HepG2 (cell line): ENCODE data around the gene TENT4B. TPM values are rescaled to one million over a fixed set of nuclear protein-coding genes. Genes with fewer than 3 reads are reported as not detected.
A peak's percentile ranks its signal among the peaks of the same experiment; 100 is the strongest.

Source experiments
- ATAC-seq: fragments of 200-7000 bp; cut with Tn5 transposase; 3 replicates; pipeline ENCODE4 v1.9.1; 2020; ENCODE audit warnings: mild to moderate bottlenecking, moderate library complexity
- BruUV-seq: library from RNA; stranded (reverse); fragments of 400-500 nt; replicated peaks from 2 replicates; lab custom pipeline; 2021; lab: Mats Ljungman, UMichigan
- CTCF ChIA-PET: fragments of 300-600 bp; formaldehyde crosslinking; extraction: SDS; loops from one replicate; lab custom pipeline; 2021; ENCODE audit warnings: low total read pairs, inconsistent platforms, low intra/inter-chr PET ratio; lab: Yijun Ruan, JAX
- POLR2A ChIA-PET: fragments of 350-600 bp; sonication (Branson Sonifier 250); formaldehyde crosslinking; loops from one replicate; lab custom pipeline; 2020; ENCODE audit warnings: antibody characterized with exemption, inconsistent platforms; lab: Yijun Ruan, JAX
- DNase-seq: peaks from one replicate; pipeline ENCODE4 v3.0.0-alpha.2; 2015; ENCODE audit warnings: low spot score
- FAIRE-seq: peaks from 3 replicates; lab custom pipeline; 2011; peaks lifted over from hg19 to GRCh38; lab: Jason Lieb, UNC
- H2AFZ ChIP-seq: one replicate; pipeline ENCODE4 v1.6.1; 2011; ENCODE audit warnings: low read length, inconsistent platforms
- H3K27ac ChIP-seq: fragments of 300-600 bp; 3 replicates; pipeline ENCODE4 v1.8.0; 2011; ENCODE audit warnings: mixed run types, mild to moderate bottlenecking, mixed read lengths, low read length, inconsistent platforms; ENCODE audit not compliant: insufficient read depth; ENCODE audit errors: extremely low read length
- H3K27me3 ChIP-seq, 2 experiments: fragments of 200-600 bp in 1 of 2; 2 replicates in 1 of 2; 3 replicates in 1 of 2; pipeline versions ENCODE4 v1.6.0 to v1.8.0; 2011; ENCODE audit warnings: low read length in 2 of 2, mild to moderate bottlenecking in 2 of 2, moderate library complexity in 2 of 2, inconsistent platforms in 1 of 2; ENCODE audit not compliant: insufficient read depth in 2 of 2, control insufficient read depth in 1 of 2
- H3K36me3 ChIP-seq, 2 experiments: fragments of 200-600 bp in 1 of 2; replicated peaks in 1 of 2; 2 replicates in 1 of 2; 3 replicates in 1 of 2; pipeline versions ENCODE4 v1.5.1 to v1.8.0; 2011; ENCODE audit warnings: low read length in 2 of 2, inconsistent platforms in 1 of 2; ENCODE audit not compliant: insufficient read depth in 2 of 2, control insufficient read depth in 1 of 2
- H3K4me1 ChIP-seq: 2 replicates; pipeline ENCODE4 v1.5.1; 2012; ENCODE audit warnings: low read length, inconsistent platforms; ENCODE audit not compliant: insufficient read depth
- H3K4me2 ChIP-seq: 2 replicates; pipeline ENCODE4 v1.6.0; 2011; ENCODE audit warnings: low read depth, low read length, inconsistent platforms
- H3K4me3 ChIP-seq, 3 experiments: fragments of 200-600 bp in 1 of 3; sonication (generic), shearing (Covaris generic) in 1 of 3; replicated peaks in 1 of 3; 2 replicates each; pipeline ENCODE4 v1.5.1; 2011 to 2016; ENCODE audit warnings: low read length in 3 of 3, inconsistent platforms in 2 of 3, low read depth in 2 of 3, mild to moderate bottlenecking in 2 of 3, control low read depth in 1 of 3, mixed read lengths in 1 of 3; ENCODE audit not compliant: insufficient read depth in 1 of 3
- H3K79me2 ChIP-seq: one replicate; pipeline ENCODE4 v1.6.1; 2011; ENCODE audit warnings: low read length, inconsistent platforms; ENCODE audit not compliant: insufficient read depth
- H3K9ac ChIP-seq: 2 replicates; pipeline ENCODE4 v1.6.0; 2011; ENCODE audit warnings: mild to moderate bottlenecking, low read depth, low read length, inconsistent platforms; ENCODE audit not compliant: insufficient read depth
- H3K9me3 ChIP-seq: 2 replicates; pipeline ENCODE4 v1.5.1; 2012; ENCODE audit warnings: mild to moderate bottlenecking, low read length
- H4K20me1 ChIP-seq: 2 replicates; pipeline ENCODE4 v1.6.0; 2011; ENCODE audit warnings: inconsistent platforms, mild to moderate bottlenecking, low read length, moderate library complexity; ENCODE audit not compliant: insufficient read depth
- AFF4 ChIP-seq: sonication (generic); formaldehyde crosslinking; IDR thresholded peaks from 2 replicates; pipeline ENCODE4 v1.4.0; 2020; ENCODE audit warnings: missing genetic modification reagents
- TBL1XR1 ChIP-seq: fragments of 150-350 bp; IDR thresholded peaks from 2 replicates; pipeline ENCODE4 v1.6.1; 2014; ENCODE audit warnings: borderline replicate concordance, low read length; ENCODE audit not compliant: partially characterized antibody
- ZBTB21 ChIP-seq: sonication (generic); formaldehyde crosslinking; IDR thresholded peaks from 2 replicates; pipeline ENCODE4 v1.4.0; 2020; ENCODE audit warnings: missing genetic modification reagents
- ZNF513 ChIP-seq: sonication (generic); formaldehyde crosslinking; conservative IDR thresholded peaks from 2 replicates; pipeline ENCODE4 v1.5.0; 2020; ENCODE audit warnings: missing genetic modification reagents
- WGBS: methylation state at CpG from one replicate; pipeline ENCODE4 v1.1.6; 2017; ENCODE audit warnings: low lambda C conversion rate; 5-methylcytosine and 5-hydroxymethylcytosine counted together
- in situ Hi-C: cut with HindIII; loops from 2 replicates; pipeline ENCODE4 v1.10.0; 2017; ENCODE audit warnings: low pct_unique_long_range_greater_than_20kb; ENCODE audit not compliant: extremely low pct_ligation_motif_present
- intact Hi-C: fragments of 100-400 bp; cut with micrococcal nuclease; formaldehyde crosslinking; loops from one replicate; pipeline ENCODE4 v1.10.0; 2022; ENCODE audit not compliant: unreplicated experiment
- polyA plus RNA-seq, 8 experiments: library from polyadenylated mRNA; depleted of rRNA in 3 of 8; stranded (reverse) in 7 of 8; unstranded in 1 of 8; fragments of >200 nt; fragmentation: Illumina TruSeq in 4 of 8; extraction: Trizol in 4 of 8; gene quantifications; 2 replicates each; pipeline versions ENCODE4 v1.2.1 to v1.2.3, GENCODE V29; 2011 to 2016; ENCODE audit warnings: low read depth in 4 of 8, missing spikeins in 1 of 8, mixed read lengths in 1 of 8; ENCODE audit not compliant: insufficient read depth in 1 of 8
- total RNA-seq, 5 experiments: library from RNA; depleted of rRNA; stranded (reverse); fragments of >200 nt; fragmentation: Illumina TruSeq; extraction: Trizol; gene quantifications; 2 replicates each; pipeline ENCODE4 v1.2.3, GENCODE V29; 2016; ENCODE audit warnings: low read depth in 1 of 5

The TENT4B gene
- total and polyA plus RNA-seq, 2 of the 13 experiments (the other 11 are each of a cell fraction or from before 2014, with no cell fraction given) = 15.0 to 32.8 TPM

GRCh38 chr16:50244140-50244503 is 91.0 kb downstream of the TENT4B start:
- H3K9me3 ChIP-seq = no peaks in the 10 kb centered on the region
- in situ Hi-C loops = loop anchor here (10.0 kb wide), 1 partner anchor 121 kb away; the partner anchor contains the start of gene BRD7
- peaks cover 25% of the 10 kb centered on the region for H3K4me1 ChIP-seq
- ChIA-PET CTCF (no interaction called here), POLR2A (no interaction called here)
- peak overlapping the region; percentile 38; the same call in 1 of the 2 replicates for H3K4me2 ChIP-seq
- WGBS = 64% methylated on average over 9 of the region's 9 CpGs
- FAIRE-seq (no peak), DNase-seq (no peak), ATAC-seq (no peak)
- H3K27me3 ChIP-seq = peaks cover 0 to 29% of the 10 kb centered on the region in 2 experiments; a peak in 4 of 5 replicates
- H3K9ac ChIP-seq = no peak overlapping the region
- no peaks in the 10 kb centered on the region for H4K20me1 ChIP-seq
- BruUV-seq = no TSS peak
- intact Hi-C loops = loop anchor here (10.0 kb wide), 1 partner anchor 421 kb away; no protein-coding TSS in a partner anchor
- H3K36me3 ChIP-seq = no peaks in the 10 kb centered on the region
- no peak overlapping the region for H3K27ac ChIP-seq
- no peak overlapping the region for H2AFZ ChIP-seq
- no peak overlapping the region; a peak in 1 of 6 replicates for H3K4me3 ChIP-seq
- TF ChIP-seq ZNF513 (CRISPR knock-in tag) (no peak), TBL1XR1 (no peak), AFF4 (CRISPR knock-in tag) (no peak), ZBTB21 (0 out of 2 replicates have a peak, but pooled peaks have one; percentile 30)
- TF ChIP-seq, all 625 proteins: peak for 1
- no peaks in the 10 kb centered on the region for H3K79me2 ChIP-seq
